Ovary (tissue), 3 donors: ENCODE measurements around the gene DAB2.

Experiments
- CTCF ChIP-seq, 3 donors: fragments of 450-650 bp in 2 of 3; fragments of 200-600 bp in 1 of 3; IDR thresholded peaks; one replicate each; pipeline versions ENCODE4 v1.5.1 to v1.8.0; 2016 to 2022; ENCODE audit warnings: antibody characterized with exemption in 3 of 3, mild to moderate bottlenecking in 1 of 3
- POLR2A ChIP-seq: fragments of 450-650 bp; IDR thresholded peaks from one replicate; pipeline ENCODE4 v1.6.1; 2017; ENCODE audit warnings: antibody characterized with exemption, mild to moderate bottlenecking, moderate library complexity
- donor health status: DM: no; HTN: no; CAD: no.

- TF ChIP-seq CTCF (IDR thresholded peaks at IDR 0.05) = no peak
- no peak for TF ChIP-seq POLR2A
Measured at GRCh38 chr5:39465843-39466242, 41.1 kb upstream of the DAB2 start.
